Stimulated activated CD4-positive, alpha-beta T cell treated with anti-CD3 and anti-CD28 coated beads, Interleukin-15, amount 100 ng/mL, for 24 hours (primary cell): ENCODE results near the gene RFX4.

Source experiments
- DNase-seq: peaks from one replicate; pipeline ENCODE4 v3.0.0-alpha.2; 2020

Gene RFX4

DNA sequence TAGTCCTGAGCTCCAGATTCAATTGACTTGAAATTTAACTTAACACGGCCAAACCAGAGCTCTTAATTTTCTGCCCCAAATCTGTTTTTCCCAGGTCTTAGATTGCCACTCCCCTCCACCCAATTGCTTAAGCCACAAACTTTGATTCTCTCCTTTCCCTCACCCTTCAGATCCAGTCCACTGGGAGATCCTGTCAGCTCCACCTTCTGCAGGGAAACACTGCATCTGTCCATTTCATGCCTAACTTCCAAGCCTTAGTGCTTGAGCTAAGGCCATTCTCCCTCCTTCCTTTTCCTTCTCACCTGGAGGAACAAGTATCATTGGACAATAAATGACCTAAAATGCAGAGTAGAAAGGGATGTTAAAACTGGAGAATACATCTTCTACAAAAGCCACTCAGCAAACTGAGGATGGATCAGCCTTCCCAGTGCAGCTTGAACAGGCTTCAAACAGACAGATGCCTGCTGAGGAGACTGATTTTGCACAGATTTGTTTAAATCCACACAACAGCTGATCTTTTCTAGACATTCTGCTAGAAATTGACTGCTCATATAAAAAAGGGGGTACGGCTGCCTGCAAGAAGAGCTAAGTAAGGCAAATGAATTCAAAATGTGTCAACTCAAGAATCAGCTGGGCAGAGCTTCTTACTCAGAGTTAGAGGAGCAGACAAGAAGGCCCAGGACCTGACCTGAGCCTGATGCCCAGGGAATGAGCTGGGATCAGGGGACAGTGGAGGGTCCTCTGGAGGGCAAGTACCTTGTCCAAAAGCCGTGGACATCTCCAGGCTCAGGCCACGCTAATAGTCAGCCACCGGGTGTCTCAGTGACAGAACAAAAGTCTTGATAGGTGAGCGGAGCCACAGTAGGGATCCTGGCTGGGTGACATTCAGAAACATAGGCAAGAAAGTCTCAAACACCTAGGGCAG, 110.4 kb downstream of the RFX4 start:
- no peak for DNase-seq

- no peak for DNase-seq
Observed at GRCh38 chr12:106696071-106696470, 113.3 kb downstream of the RFX4 start.

DNA sequence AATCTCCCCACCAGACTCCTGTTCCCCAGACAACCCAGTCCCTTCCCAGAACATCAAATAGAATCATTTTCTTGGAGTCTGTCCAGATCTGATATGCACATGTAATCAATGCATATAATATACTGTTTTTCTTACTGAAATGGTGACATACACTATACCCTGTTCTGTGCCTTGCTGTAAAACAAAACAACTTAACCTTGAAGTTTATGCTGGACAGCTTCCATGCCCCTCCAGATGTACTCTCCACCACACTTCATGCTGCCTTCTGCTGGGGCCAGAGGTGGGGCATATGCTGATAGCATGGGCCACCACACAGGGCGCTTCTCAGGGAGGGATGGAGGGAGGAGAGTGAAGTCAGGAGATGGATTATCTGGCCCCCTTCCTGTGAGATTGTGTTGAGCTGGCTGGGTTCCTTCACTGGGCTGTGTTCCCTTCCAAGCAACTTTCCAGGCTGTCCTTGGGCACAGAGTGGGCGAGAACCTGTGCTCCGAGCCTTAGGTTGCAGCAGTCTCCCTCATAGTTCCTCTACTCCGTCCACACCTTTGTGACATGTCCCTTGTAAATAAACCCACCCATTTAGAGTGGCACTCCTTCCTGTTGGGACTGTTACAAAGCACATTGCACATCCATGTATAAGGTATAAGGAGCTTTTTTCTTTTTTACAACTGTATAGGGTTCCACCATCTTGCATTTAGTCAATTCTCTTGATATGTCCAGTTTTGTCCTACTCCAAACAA, 114.0 kb downstream of the RFX4 start:
- DNase-seq, result no peak

GRCh38 chr12:106704081-106704480, 121.3 kb downstream of the RFX4 start:
- DNase-seq, result no peak

DNA sequence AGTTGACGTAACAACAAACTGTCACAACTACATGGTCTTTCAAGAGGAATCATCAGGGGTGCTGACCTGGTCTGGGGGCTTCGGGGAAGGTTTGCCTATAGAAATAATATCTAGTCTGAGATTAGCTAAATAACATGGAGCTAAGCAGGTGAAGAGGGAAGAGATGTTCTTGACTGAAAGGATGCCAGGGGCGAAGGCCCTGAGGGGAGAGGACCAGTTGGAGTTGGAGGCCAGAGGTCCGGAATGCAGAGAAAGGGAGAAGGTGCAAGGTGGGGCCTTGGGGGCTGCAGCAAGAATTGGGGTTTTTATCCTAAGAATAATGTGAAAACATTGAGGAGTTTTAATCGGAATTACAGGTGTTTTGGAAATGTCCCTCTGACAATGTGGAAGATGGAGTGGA, 123.2 kb downstream of the RFX4 start:
- DNase-seq, result no peak

GRCh38 chr12:106709068-106709511, 126.3 kb downstream of the RFX4 start:
- no peak for DNase-seq

DNA sequence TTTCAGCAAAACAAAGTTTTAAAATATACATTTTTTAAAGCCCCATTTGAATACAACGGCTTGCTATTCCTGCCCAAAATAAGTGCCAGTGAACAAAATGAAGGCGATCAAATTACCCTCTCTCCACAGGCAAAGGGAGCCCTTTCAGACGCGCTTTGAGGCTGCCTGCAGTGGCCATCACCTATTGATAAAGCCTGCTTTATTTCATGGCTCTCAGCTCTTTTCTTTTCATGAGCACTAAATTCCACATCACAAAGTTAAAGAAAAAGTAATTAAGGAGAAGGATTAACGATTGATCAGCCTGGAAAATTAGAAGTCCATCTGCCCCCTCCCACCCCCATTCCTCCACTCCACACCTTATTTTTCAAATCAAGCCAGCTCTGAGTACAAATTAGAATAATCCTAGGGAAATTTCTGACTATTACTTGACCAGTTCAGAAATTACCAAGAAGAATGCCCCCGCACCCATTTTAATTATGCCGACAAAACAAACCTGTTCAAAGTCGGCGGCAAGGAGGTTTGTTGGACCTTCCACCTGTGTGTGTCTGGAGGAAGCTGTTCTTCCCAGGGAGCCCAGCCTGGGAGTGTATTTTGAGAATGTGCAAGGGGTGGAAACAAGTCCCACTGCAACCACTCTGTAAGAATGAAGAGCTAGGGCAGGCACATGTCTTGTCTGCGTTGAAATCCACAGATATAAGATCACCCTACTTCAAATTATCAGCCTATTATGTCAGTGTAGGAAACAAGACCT, 127.5 kb downstream of the RFX4 start:
- DNase-seq, result no peak

DNA sequence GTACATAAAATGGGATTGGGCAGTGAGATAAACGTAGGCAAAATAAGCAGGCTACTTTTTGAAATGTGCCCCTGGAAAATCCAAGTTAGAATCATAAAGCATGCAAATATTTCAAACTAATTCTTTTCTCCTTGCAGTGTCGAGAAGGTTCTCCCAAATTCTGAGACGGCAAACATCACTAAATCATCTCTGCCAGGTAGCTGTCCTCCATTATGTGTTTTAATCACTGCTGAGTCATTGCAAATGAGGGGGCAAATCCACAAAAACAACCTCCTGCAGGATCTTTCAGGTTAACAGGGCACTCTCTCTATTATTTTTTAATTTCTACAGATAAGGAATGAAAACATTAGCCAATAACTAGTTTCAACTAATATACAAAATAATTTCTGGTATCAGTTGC, 128.5 kb downstream of the RFX4 start:
- no peak for DNase-seq

DNA sequence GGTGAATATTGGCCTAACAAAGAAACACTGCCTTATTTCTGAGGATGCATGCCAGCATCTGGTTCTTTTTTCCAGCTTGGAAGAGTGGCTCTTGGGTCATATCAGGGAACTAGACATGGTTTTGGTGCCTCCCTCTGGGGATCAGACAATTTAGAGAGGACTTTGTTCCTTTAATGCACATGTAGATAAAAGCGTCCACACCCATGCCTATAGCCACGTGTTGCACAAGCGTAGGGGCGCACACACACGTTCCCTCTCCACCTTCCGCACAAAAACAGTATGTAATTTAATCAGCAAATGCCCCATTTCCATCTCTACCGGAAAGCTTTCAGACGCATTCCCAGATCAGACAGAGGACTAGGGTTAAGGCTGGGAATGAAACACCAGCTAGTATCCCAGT, 130.0 kb downstream of the RFX4 start:
- DNase-seq, result no peak

- no peak for DNase-seq
Observed at GRCh38 chr12:106714926-106715325, 132.1 kb downstream of the RFX4 start.

GRCh38 chr12:106715582-106715981, 132.8 kb downstream of the RFX4 start:
- DNase-seq, result no peak

DNA sequence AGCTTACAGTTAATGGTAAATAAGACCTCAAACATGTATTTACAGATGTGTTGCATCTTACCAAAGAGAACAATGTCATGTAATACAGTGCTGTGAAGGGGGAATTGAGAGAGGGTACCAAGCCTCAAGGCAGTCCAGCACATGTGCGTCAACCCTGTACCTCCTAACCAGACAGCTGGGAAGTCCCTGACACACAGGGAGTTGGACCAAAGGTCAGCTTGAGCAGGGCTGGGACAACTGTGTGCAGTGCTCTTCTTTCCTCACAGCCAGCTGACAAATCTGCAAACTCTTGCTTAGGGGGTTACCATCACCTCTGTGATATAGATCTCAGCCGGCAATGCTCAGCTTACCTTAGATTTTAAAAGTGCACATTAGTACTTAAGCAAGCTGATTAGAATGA, 134.9 kb downstream of the RFX4 start:
- no peak for DNase-seq

DNA sequence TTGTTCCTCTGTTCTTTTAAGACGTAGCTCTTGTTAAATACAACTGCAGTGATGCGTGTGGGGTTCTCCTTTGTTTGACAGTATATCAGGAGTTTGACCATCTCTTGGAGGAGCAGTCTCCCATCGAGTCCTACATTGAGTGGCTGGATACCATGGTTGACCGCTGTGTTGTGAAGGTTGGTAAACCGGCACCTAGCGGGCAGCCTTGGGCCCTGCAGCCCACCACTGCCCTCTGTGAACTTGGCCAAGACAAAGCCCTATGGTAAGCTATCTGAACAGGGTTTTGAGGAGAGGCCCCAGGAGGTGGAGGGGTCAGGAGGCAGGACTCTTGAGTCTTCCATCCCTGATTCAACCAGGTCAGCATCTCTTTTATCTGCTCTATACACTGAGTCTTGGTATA, 137.1 kb downstream of the RFX4 start:
- no peak for DNase-seq

DNA sequence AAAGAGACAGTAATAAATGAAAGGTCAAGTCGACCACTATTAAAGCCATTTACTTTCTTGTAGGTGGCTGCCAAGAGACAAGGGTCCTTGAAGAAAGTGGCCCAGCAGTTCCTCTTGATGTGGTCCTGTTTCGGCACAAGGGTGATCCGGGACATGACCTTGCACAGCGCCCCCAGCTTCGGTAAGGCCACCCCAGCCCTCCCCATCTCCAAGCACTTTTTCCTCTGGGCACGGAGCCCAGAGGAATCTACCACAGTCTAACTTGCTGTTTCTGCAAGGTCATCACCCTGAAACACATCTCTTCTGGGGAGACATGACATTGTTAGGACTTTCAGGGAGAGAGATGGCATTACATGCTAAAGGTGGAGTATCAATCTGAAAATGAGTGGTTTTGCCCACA, 137.9 kb downstream of the RFX4 start:
- DNase-seq, result no peak

GRCh38 chr12:106721915-106722314, 139.1 kb downstream of the RFX4 start:
- no peak for DNase-seq

DNA sequence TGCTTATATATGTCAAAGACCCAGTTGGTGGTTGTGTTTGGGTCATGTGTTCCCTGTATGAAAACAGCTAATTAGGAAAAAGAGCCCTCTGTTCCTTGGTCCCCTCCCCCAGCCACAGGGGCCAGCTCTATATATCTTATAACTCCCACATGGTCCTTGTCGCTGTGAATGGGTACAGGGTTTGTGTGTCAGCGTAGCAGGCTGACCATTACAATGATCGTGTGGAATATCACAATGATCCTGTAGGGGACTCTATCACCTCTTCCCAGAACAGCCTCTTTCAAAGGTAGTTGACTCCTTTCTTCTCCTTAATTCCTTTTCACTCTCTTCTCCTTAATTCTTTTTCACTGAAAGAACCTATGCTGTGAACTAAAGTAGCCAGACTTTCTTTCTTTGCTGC, 140.0 kb downstream of the RFX4 start:
- no peak for DNase-seq

GRCh38 chr12:106723416-106723815, 140.6 kb downstream of the RFX4 start:
- DNase-seq, result no peak

- DNase-seq, result no peak
Observed at GRCh38 chr12:106724116-106724515, 141.3 kb downstream of the RFX4 start.

GRCh38 chr12:106724934-106725333, 142.1 kb downstream of the RFX4 start:
- no peak for DNase-seq

DNA sequence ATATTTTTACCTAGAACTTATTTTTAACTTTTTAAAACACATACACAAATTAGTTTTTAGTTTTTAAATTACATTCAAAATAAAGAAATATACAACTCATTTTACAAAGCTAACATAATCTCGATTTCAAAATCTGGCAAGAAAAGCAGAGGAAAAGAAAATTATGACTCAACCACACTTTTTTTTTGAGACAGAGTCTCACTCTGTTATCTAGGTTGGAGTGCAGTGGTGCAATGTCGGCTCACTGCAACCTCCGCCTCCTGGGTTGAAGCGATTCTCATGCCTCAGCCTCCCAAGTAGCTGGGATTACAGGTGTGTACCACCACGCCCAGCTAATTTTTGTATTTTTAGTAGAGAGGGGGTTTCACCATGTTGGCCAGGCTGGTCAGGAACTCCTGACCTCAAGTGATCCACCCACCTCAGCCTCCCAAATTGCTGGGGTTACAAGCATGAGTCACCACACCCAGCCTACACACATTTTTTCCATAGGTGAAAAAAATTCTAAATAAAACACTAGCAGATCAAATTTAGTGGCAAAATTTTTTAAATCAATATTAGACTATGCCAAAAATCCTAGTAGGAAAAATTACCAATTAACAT, 143.9 kb downstream of the RFX4 start:
- DNase-seq, result peak; percentile 16

GRCh38 chr12:106729611-106730010, 146.8 kb downstream of the RFX4 start:
- no peak for DNase-seq

GRCh38 chr12:106732890-106733289, 150.1 kb downstream of the RFX4 start:
- no peak for DNase-seq

GRCh38 chr12:106733660-106734059, 150.9 kb downstream of the RFX4 start:
- no peak for DNase-seq
